Globus pallidus (tissue), 1 donor: ENCODE data around the gene PHF21B.

Experiments used
- DNase-seq: peaks from one replicate; pipeline ENCODE4 v3.0.0-alpha.2; 2015; ENCODE audit warnings: low spot score

PHF21B gene

GRCh38 chr22:45013138-45013537, 3.3 kb upstream of the PHF21B start:
- no peak for DNase-seq

GRCh38 chr22:45010532-45010900, 711 bp upstream of the PHF21B start:
- no peak for DNase-seq

GRCh38 chr22:45008751-45009605, 827 bp downstream of the PHF21B start:
- peak; percentile 42 for DNase-seq

- peak; percentile 15 for DNase-seq
These were observed 1.6 kb downstream of the PHF21B start for GRCh38 chr22:45008186-45008681.

- peak; percentile 46 for DNase-seq
These were observed 2.2 kb downstream of the PHF21B start for GRCh38 chr22:45007391-45008185.

GRCh38 chr22:45006964-45007390, 2.8 kb downstream of the PHF21B start:
- DNase-seq = peak; percentile 68

- DNase-seq = peak; percentile 47
These were observed 3.5 kb downstream of the PHF21B start for GRCh38 chr22:45006111-45006963.

- no peak for DNase-seq
These were observed 8.2 kb downstream of the PHF21B start for GRCh38 chr22:45001653-45002052.

- DNase-seq = no peak
These were observed 9.5 kb downstream of the PHF21B start for GRCh38 chr22:45000330-45000729.

- DNase-seq = no peak
These were observed 10.1 kb downstream of the PHF21B start for GRCh38 chr22:44999687-45000086.

GRCh38 chr22:44999231-44999630, 10.6 kb downstream of the PHF21B start:
- DNase-seq = no peak

- no peak for DNase-seq
These were observed 11.5 kb downstream of the PHF21B start for GRCh38 chr22:44998296-44998695.

GRCh38 chr22:44997060-44997459, 12.7 kb downstream of the PHF21B start:
- no peak for DNase-seq

GRCh38 chr22:44996648-44997047, 13.2 kb downstream of the PHF21B start:
- DNase-seq = no peak

GRCh38 chr22:44996120-44996519, 13.7 kb downstream of the PHF21B start:
- no peak for DNase-seq

- no peak for DNase-seq
These were observed 14.1 kb downstream of the PHF21B start for GRCh38 chr22:44995715-44996114.

- DNase-seq = no peak
These were observed 14.7 kb downstream of the PHF21B start for GRCh38 chr22:44995105-44995514.

GRCh38 chr22:44994399-44995104, 15.3 kb downstream of the PHF21B start:
- DNase-seq = no peak

GRCh38 chr22:44992166-44992565, 17.6 kb downstream of the PHF21B start:
- no peak for DNase-seq

GRCh38 chr22:44991218-44991617, 18.6 kb downstream of the PHF21B start:
- DNase-seq = no peak

GRCh38 chr22:44990810-44991209, 19.0 kb downstream of the PHF21B start:
- DNase-seq = no peak
